HPDE6-E6E7 (cell line): ENCODE measurements around the gene PRICKLE2.

Experiments used
- DNase-seq: peaks from one replicate; pipeline ENCODE4 v3.0.0; 2011; ENCODE audit warnings: missing footprints; ENCODE audit errors: extremely low spot score

PRICKLE2 gene

GRCh38 chr3:64160000-64160695 is 65.1 kb downstream of the PRICKLE2 start:
- DNase-seq: no peak

- no peak for DNase-seq
Measured at GRCh38 chr3:64158334-64158733, 66.9 kb downstream of the PRICKLE2 start.

GRCh38 chr3:64157150-64158035 is 67.9 kb downstream of the PRICKLE2 start:
- DNase-seq: no peak

- no peak for DNase-seq
Measured at GRCh38 chr3:64155328-64155727, 69.9 kb downstream of the PRICKLE2 start.

- no peak for DNase-seq
Measured at GRCh38 chr3:64152676-64153466, 72.4 kb downstream of the PRICKLE2 start.

- DNase-seq: no peak
Measured at GRCh38 chr3:64152086-64152485, 73.2 kb downstream of the PRICKLE2 start.

- DNase-seq: no peak
Measured at GRCh38 chr3:64151342-64151871, 73.9 kb downstream of the PRICKLE2 start.

GRCh38 chr3:64150623-64151207 is 74.6 kb downstream of the PRICKLE2 start:
- no peak for DNase-seq

GRCh38 chr3:64149886-64150285 is 75.4 kb downstream of the PRICKLE2 start:
- no peak for DNase-seq

GRCh38 chr3:64148955-64149653 is 76.2 kb downstream of the PRICKLE2 start:
- no peak for DNase-seq

GRCh38 chr3:64147211-64147610 is 78.1 kb downstream of the PRICKLE2 start:
- DNase-seq: no peak

- no peak for DNase-seq
Measured at GRCh38 chr3:64145438-64145837, 79.8 kb downstream of the PRICKLE2 start.

- DNase-seq: no peak
Measured at GRCh38 chr3:64144241-64144900, 80.9 kb downstream of the PRICKLE2 start.

GRCh38 chr3:64143409-64144130 is 81.7 kb downstream of the PRICKLE2 start:
- DNase-seq: no peak

GRCh38 chr3:64141476-64141875 is 83.8 kb downstream of the PRICKLE2 start:
- DNase-seq: no peak

- no peak for DNase-seq
Measured at GRCh38 chr3:64140651-64141050, 84.6 kb downstream of the PRICKLE2 start.

- no peak for DNase-seq
Measured at GRCh38 chr3:64138656-64139375, 86.5 kb downstream of the PRICKLE2 start.

GRCh38 chr3:64138046-64138445 is 87.2 kb downstream of the PRICKLE2 start:
- DNase-seq: no peak

- no peak for DNase-seq
Measured at GRCh38 chr3:64134882-64135281, 90.4 kb downstream of the PRICKLE2 start.
